Measurements from ENCODE around the gene ACAA2.
"Not testable (repeated sequence)": the region's sequence is repeated elsewhere in the genome, so short reads cannot be mapped to it uniquely, and the experiment has no call there.

Gene ACAA2

GRCh38 chr18:49788327-49788898 lies 24.9 kb downstream of the ACAA2 start:
- no peak overlapping the region for H3K9ac ChIP-seq
- H2AFZ ChIP-seq (ENCODE audit: low read depth), result no peak overlapping the region
- H3K27ac ChIP-seq, result peak overlapping the region; percentile 18; the same call in 1 of the 2 replicates
- H3K36me3 ChIP-seq (ENCODE audit: insufficient read depth), result no peaks in the 10 kb centered on the region
- no peaks in the 10 kb centered on the region for H3K27me3 ChIP-seq (ENCODE audit: insufficient read depth, low read depth)
- H3K4me3 ChIP-seq (IDR thresholded peaks at IDR 0.05; ENCODE audit: insufficient read depth, low read depth, low read length), result no peak overlapping the region
- H3K79me2 ChIP-seq (ENCODE audit: insufficient read depth, low read depth), result no peaks in the 10 kb centered on the region
- H3K4me1 ChIP-seq (ENCODE audit: low read depth, poor library complexity, severe bottlenecking), result peaks cover 19% of the 10 kb centered on the region
- H3K4me2 ChIP-seq, result peak overlapping the region; percentile 18; the same call in 1 of the 2 replicates
- H4K20me1 ChIP-seq (ENCODE audit: insufficient read depth), result no peaks in the 10 kb centered on the region
- TF ChIP-seq CTCF (conservative IDR thresholded peaks at IDR 0.05; ENCODE audit: low read depth, low read length), result no peak

GRCh38 chr18:49786019-49786720 lies 27.2 kb downstream of the ACAA2 start:
- TF ChIP-seq CTCF (conservative IDR thresholded peaks at IDR 0.05; ENCODE audit: low read depth, low read length), result no peak
- no peaks in the 10 kb centered on the region for H3K27me3 ChIP-seq (ENCODE audit: insufficient read depth, low read depth)
- H3K4me2 ChIP-seq, result no peak overlapping the region
- no peak overlapping the region for H3K4me3 ChIP-seq (IDR thresholded peaks at IDR 0.05; ENCODE audit: insufficient read depth, low read depth, low read length)
- no peaks in the 10 kb centered on the region for H3K79me2 ChIP-seq (ENCODE audit: insufficient read depth, low read depth)
- no peaks in the 10 kb centered on the region for H3K36me3 ChIP-seq (ENCODE audit: insufficient read depth)
- H3K4me1 ChIP-seq (ENCODE audit: low read depth, poor library complexity, severe bottlenecking), result peaks cover 19% of the 10 kb centered on the region
- no peak overlapping the region for H3K27ac ChIP-seq
- H4K20me1 ChIP-seq (ENCODE audit: insufficient read depth), result no peaks in the 10 kb centered on the region
- H3K9ac ChIP-seq, result no peak overlapping the region
- no peak overlapping the region for H2AFZ ChIP-seq (ENCODE audit: low read depth)

- Histone ChIP-seq H3K4me3 (IDR thresholded peaks at IDR 0.05; ENCODE audit: insufficient read depth, low read depth, low read length) (no peak overlapping the region), H4K20me1 (ENCODE audit: insufficient read depth) (no peaks in the 10 kb centered on the region), H3K4me2 (no peak overlapping the region), H3K27ac (no peak overlapping the region), H3K9ac (no peak overlapping the region), H3K36me3 (ENCODE audit: insufficient read depth) (no peaks in the 10 kb centered on the region), H2AFZ (ENCODE audit: low read depth) (no peak overlapping the region), H3K27me3 (ENCODE audit: insufficient read depth, low read depth) (no peaks in the 10 kb centered on the region), H3K4me1 (ENCODE audit: low read depth, poor library complexity, severe bottlenecking) (peaks cover 19% of the 10 kb centered on the region), H3K79me2 (ENCODE audit: insufficient read depth, low read depth) (no peaks in the 10 kb centered on the region)
- TF ChIP-seq CTCF (conservative IDR thresholded peaks at IDR 0.05; ENCODE audit: low read depth, low read length), result peak; percentile 59
Observed at GRCh38 chr18:49784427-49785185, 28.7 kb downstream of the ACAA2 start.

- H4K20me1 ChIP-seq (ENCODE audit: insufficient read depth); H3K27ac ChIP-seq; H3K4me2 ChIP-seq; H3K79me2 ChIP-seq (ENCODE audit: insufficient read depth, low read depth); H3K27me3 ChIP-seq (ENCODE audit: insufficient read depth, low read depth); H3K4me3 ChIP-seq (IDR thresholded peaks at IDR 0.05; ENCODE audit: insufficient read depth, low read depth, low read length); H3K9ac ChIP-seq; H2AFZ ChIP-seq (ENCODE audit: low read depth); H3K36me3 ChIP-seq (ENCODE audit: insufficient read depth): not testable (repeated sequence)
- H3K4me1 ChIP-seq (ENCODE audit: low read depth, poor library complexity, severe bottlenecking), result peaks cover 15% of the 10 kb centered on the region
Observed at GRCh38 chr18:49783631-49784030, 29.7 kb downstream of the ACAA2 start.

All from KMS-11 (cell line).